ENCODE measurements around the gene PSEN2. TPM values are rescaled to one million over a fixed set of nuclear protein-coding genes. Genes with fewer than 3 reads are reported as not detected.

Gene PSEN2
- total and polyA plus RNA-seq, 9 of the 15 experiments (the other 6 are each of a cell fraction or from before 2014, with no cell fraction given) = 2.3 to 21.5 (median 13.7) TPM

DNA sequence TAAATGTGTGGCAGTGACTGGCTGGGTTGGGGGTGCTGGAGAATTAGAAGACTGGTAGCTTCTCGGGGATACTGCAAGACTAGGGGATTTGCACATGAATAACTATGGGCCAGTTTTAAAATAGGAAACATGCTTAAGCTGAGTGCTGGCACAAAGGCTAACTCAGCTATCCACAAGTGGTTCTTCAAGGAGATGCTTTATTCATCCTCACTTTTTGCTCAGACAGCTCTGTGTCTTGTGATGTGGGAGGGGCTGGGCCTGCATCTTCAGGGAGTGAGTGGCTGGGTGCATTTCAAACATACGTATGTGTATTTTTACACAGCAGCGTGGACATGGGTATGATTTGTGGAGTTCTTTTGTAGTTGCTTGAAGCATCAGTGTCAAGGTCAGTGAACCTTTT is 72.0 kb downstream of the PSEN2 start:
- peaks cover 55% of the 10 kb centered on the region for H3K79me2 ChIP-seq (ENCODE audit: control insufficient read depth, insufficient read depth, low read length)
- no peak for FAIRE-seq
- H3K27ac ChIP-seq (ENCODE audit: extremely low read depth, low read depth, low read length) = no peak overlapping the region
- H3K36me3 ChIP-seq (ENCODE audit: control insufficient read depth, insufficient read depth, low read length) = no peaks in the 10 kb centered on the region
- no TSS peak for BruUV-seq (replicated peaks)
- DNase-seq (ENCODE audit: extremely low read depth in 1 of 4, low spot score in 3 of 4) = no peak
- no peak overlapping the region for H3K4me3 ChIP-seq
- H3K27me3 ChIP-seq (ENCODE audit: control insufficient read depth in 2 of 2, insufficient read depth in 2 of 2, low read length in 2 of 2) = no peaks in the 10 kb centered on the region
- intact Hi-C loops (cut with micrococcal nuclease) (loop anchor here (10.0 kb wide), 1 partner anchor 372 kb away; the partner anchor contains the start of gene CDC42BPA), in situ Hi-C loops (cut with MboI) (no loop called here)
- H2AFZ ChIP-seq (ENCODE audit: low read depth, low read length) = no peak overlapping the region
- POLR2A ChIA-PET = interaction anchor here (1.3 to 1.4 kb wide), 2 partner anchors 9 to 11 kb away, joined by 4 to 6 read pairs; no protein-coding TSS in a partner anchor
- CTCF ChIA-PET (ENCODE audit: low intra/inter-chr PET ratio) = no interaction called here
- TF ChIP-seq, protein P1, sequence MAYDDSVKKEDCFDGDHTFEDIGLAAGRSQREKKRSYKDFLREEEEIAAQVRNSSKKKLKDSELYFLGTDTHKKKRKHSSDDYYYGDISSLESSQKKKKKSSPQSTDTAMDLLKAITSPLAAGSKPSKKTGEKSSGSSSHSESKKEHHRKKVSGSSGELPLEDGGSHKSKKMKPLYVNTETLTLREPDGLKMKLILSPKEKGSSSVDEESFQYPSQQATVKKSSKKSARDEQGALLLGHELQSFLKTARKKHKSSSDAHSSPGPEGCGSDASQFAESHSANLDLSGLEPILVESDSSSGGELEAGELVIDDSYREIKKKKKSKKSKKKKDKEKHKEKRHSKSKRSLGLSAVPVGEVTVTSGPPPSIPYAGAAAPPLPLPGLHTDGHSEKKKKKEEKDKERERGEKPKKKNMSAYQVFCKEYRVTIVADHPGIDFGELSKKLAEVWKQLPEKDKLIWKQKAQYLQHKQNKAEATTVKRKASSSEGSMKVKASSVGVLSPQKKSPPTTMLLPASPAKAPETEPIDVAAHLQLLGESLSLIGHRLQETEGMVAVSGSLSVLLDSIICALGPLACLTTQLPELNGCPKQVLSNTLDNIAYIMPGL (CRISPR knock-in tag; IDR thresholded peaks at IDR 0.05) = 0 out of 2 replicates have a peak, but pooled peaks have one; percentile 21
- no peak for TF ChIP-seq NR0B1 (IDR thresholded peaks at IDR 0.05; ENCODE audit: partially characterized antibody)
- TF ChIP-seq, protein P2, sequence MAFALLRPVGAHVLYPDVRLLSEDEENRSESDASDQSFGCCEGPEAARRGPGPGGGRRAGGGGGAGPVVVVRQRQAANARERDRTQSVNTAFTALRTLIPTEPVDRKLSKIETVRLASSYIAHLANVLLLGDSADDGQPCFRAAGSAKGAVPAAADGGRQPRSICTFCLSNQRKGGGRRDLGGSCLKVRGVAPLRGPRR (CRISPR knock-in tag; IDR thresholded peaks at IDR 0.05) = no peak
- 0 out of 2 replicates have a peak, but pooled peaks have one; percentile 23 for TF ChIP-seq USF1 (CRISPR knock-in tag; IDR thresholded peaks at IDR 0.05)
- H4K20me1 ChIP-seq (replicated peaks; ENCODE audit: control insufficient read depth, insufficient read depth, low read length) = peaks cover 4% of the 10 kb centered on the region; the same call in 1 of the 2 replicates
- WGBS (ENCODE audit: insufficient coverage, low coverage, missing lambda C conversion rate) = 77% methylated on average over 3 of the region's 3 CpGs
- H3K4me1 ChIP-seq (replicated peaks in 1 of 2; ENCODE audit: control insufficient read depth in 2 of 2, insufficient read depth in 2 of 2, low read length in 2 of 2) = peaks cover 57 to 65% of the 10 kb centered on the region in 2 experiments
- no peak overlapping the region for H3K9ac ChIP-seq (ENCODE audit: insufficient read depth in 1 of 2, low read depth in 2 of 2, low read length in 2 of 2)
- no peak for ATAC-seq
- no peak overlapping the region for H3K4me2 ChIP-seq (ENCODE audit: insufficient read depth, low read length)
- H3K9me1 ChIP-seq (ENCODE audit: control insufficient read depth, insufficient read depth, low read length) = no peaks in the 10 kb centered on the region
- no peaks in the 10 kb centered on the region; the same call in 1 of the 2 replicates for H3K9me3 ChIP-seq (replicated peaks; ENCODE audit: control insufficient read depth, insufficient read depth, low read depth, low read length)
